ENCODE measurements around the gene AMBN. TPM values are rescaled to one million over a fixed set of nuclear protein-coding genes. Genes with fewer than 3 reads are reported as not detected.

Gene AMBN
- total and polyA plus RNA-seq, 9 of the 15 experiments (the other 6 are each of a cell fraction or from before 2014, with no cell fraction given) = 0.03 to 0.09 (median 0.07) TPM; not detected in 6

- no peak for TF ChIP-seq TCFL5 (CRISPR knock-in tag; conservative IDR thresholded peaks at IDR 0.05)
These were observed 47.7 kb upstream of the AMBN start (continued) for GRCh38 chr4:70544279-70544868.

DNA sequence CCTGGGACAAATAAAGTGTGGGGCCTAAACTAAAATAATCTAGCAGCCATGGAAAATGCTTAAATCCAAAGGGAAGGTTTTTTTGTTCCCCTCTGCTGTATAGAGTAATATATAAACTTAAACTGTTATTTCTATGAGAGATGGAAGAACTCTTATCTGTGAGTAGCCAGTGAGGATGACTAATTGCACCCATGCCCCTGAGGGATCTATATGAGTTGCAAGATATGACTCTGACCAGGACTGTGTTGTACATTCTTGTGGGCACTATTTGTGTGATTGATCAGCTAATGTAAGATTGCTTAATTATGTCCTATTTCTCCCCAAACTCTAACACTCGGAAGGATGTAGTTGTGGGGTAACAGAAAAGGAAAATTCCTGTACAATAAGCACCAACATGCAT lies 35.2 kb upstream of the AMBN start:
- intact Hi-C loops (cut with micrococcal nuclease) (no loop called here), in situ Hi-C loops (cut with MboI) (no loop called here)
- no peak overlapping the region for H3K9ac ChIP-seq (ENCODE audit: insufficient read depth in 1 of 2, low read depth in 2 of 2, low read length in 2 of 2)
- FAIRE-seq (no peak), DNase-seq (ENCODE audit: extremely low read depth in 1 of 4, low spot score in 3 of 4) (no peak), ATAC-seq (no peak)
- no peaks in the 10 kb centered on the region for H4K20me1 ChIP-seq (replicated peaks; ENCODE audit: control insufficient read depth, insufficient read depth, low read length)
- H3K27ac ChIP-seq (ENCODE audit: extremely low read depth, low read depth, low read length) = no peak overlapping the region
- WGBS (ENCODE audit: insufficient coverage, low coverage, missing lambda C conversion rate) = 0% methylated on average over 1 of the region's 1 CpG
- ChIA-PET POLR2A (no interaction called here), CTCF (ENCODE audit: low intra/inter-chr PET ratio) (no interaction called here)
- TF ChIP-seq HDAC8 (tag; IDR thresholded peaks at IDR 0.05) (no peak), TBP (optimal IDR thresholded peaks at IDR 0.05; ENCODE audit: low read depth, low read length) (no peak), MCM2 (IDR thresholded peaks at IDR 0.05; ENCODE audit: low read depth) (no peak), KLF10 (CRISPR knock-in tag; IDR thresholded peaks at IDR 0.05) (no peak), SNRNP70 (optimal IDR thresholded peaks at IDR 0.05; ENCODE audit: low read depth, low read length) (no peak), FOSL1 (tag; conservative IDR thresholded peaks at IDR 0.05) (peak; percentile 25; the same call in 1 of the 2 replicates)
- no TSS peak for BruUV-seq (replicated peaks)
- H3K4me2 ChIP-seq (ENCODE audit: insufficient read depth, low read length) = no peak overlapping the region
- H3K27me3 ChIP-seq (ENCODE audit: control insufficient read depth in 2 of 2, insufficient read depth in 2 of 2, low read length in 2 of 2) = no peaks in the 10 kb centered on the region; a peak in 1 of 5 replicates
- no peaks in the 10 kb centered on the region for H3K9me3 ChIP-seq (replicated peaks; ENCODE audit: control insufficient read depth, insufficient read depth, low read depth, low read length)
- no peaks in the 10 kb centered on the region for H3K36me3 ChIP-seq (ENCODE audit: control insufficient read depth, insufficient read depth, low read length)
- H2AFZ ChIP-seq (ENCODE audit: low read depth, low read length) = no peak overlapping the region
- H3K4me1 ChIP-seq (replicated peaks in 1 of 2; ENCODE audit: control insufficient read depth in 2 of 2, insufficient read depth in 2 of 2, low read length in 2 of 2) = no peaks in the 10 kb centered on the region; a peak in 1 of 5 replicates
- H3K9me1 ChIP-seq (ENCODE audit: control insufficient read depth, insufficient read depth, low read length) = no peaks in the 10 kb centered on the region
- H3K79me2 ChIP-seq (ENCODE audit: control insufficient read depth, insufficient read depth, low read length) = no peaks in the 10 kb centered on the region
- no peak overlapping the region for H3K4me3 ChIP-seq

All from K562 (cell line).